Effector memory CD8-positive, alpha-beta T cell (primary cell): ENCODE data around the gene ZNF318.
"Not testable (repeated sequence)": the region's sequence is repeated elsewhere in the genome, so short reads cannot be mapped to it uniquely, and the experiment has no call there.

Source experiments
- ATAC-seq: fragments of 150-1000 bp; cut with Tn5 transposase; replicated peaks from 2 replicates; pipeline ENCODE4 v1.10.0; 2021; ENCODE audit warnings: mild to moderate bottlenecking, moderate library complexity
- DNase-seq, 3 experiments: peaks; one replicate each; pipeline ENCODE4 v3.0.0; 2021
- H3K27ac Mint-ChIP-seq, 2 donors: one replicate each; pipeline ENCODE4 v1.8.0; 2022; ENCODE audit warnings: mild to moderate bottlenecking in 2 of 2, mixed read lengths in 2 of 2, moderate library complexity in 2 of 2
- H3K27me3 Mint-ChIP-seq, 2 donors: one replicate each; pipeline ENCODE4 v1.8.0; 2022; ENCODE audit warnings: mixed read lengths in 2 of 2
- H3K36me3 Mint-ChIP-seq: one replicate; pipeline ENCODE4 v1.8.0; 2022; ENCODE audit warnings: mild to moderate bottlenecking, moderate library complexity, mixed read lengths; ENCODE audit not compliant: insufficient read depth
- H3K4me1 Mint-ChIP-seq, 2 donors: one replicate each; pipeline ENCODE4 v1.8.0; 2022; ENCODE audit warnings: low read depth in 2 of 2, mixed read lengths in 2 of 2
- H3K4me3 Mint-ChIP-seq, 2 donors: one replicate each; pipeline ENCODE4 v1.8.0; 2022; ENCODE audit warnings: mild to moderate bottlenecking in 2 of 2, mixed read lengths in 2 of 2, moderate library complexity in 2 of 2
- H3K9me3 Mint-ChIP-seq, 2 donors: one replicate each; pipeline ENCODE4 v1.8.0; 2022; ENCODE audit warnings: mixed read lengths in 2 of 2

ZNF318 gene

GRCh38 chr6:43310134-43310533, 59.3 kb downstream of the ZNF318 start:
- ATAC-seq (no peak), DNase-seq (no peak)
- Mint-ChIP-seq H3K9me3 (no peaks in the 10 kb centered on the region), H3K27ac (no peak overlapping the region), H3K4me3 (no peak overlapping the region), H3K27me3 (peaks cover 5 to 17% of the 10 kb centered on the region in 2 donors), H3K4me1 (peaks cover 6 to 7% of the 10 kb centered on the region in 2 donors), H3K36me3 (no peaks in the 10 kb centered on the region)

- peaks cover 6 to 7% of the 10 kb centered on the region in 2 donors for H3K4me1 Mint-ChIP-seq
- no peaks in the 10 kb centered on the region for H3K9me3 Mint-ChIP-seq
- peaks cover 5 to 17% of the 10 kb centered on the region in 2 donors for H3K27me3 Mint-ChIP-seq
- DNase-seq (no peak), ATAC-seq (no peak)
- peak overlapping the region; percentile 74 for H3K4me3 Mint-ChIP-seq
- no peaks in the 10 kb centered on the region for H3K36me3 Mint-ChIP-seq
- H3K27ac Mint-ChIP-seq = peak overlapping the region in 1 of 2 donors; percentile 87
Measured at GRCh38 chr6:43308990-43309477, 60.4 kb downstream of the ZNF318 start.

DNA sequence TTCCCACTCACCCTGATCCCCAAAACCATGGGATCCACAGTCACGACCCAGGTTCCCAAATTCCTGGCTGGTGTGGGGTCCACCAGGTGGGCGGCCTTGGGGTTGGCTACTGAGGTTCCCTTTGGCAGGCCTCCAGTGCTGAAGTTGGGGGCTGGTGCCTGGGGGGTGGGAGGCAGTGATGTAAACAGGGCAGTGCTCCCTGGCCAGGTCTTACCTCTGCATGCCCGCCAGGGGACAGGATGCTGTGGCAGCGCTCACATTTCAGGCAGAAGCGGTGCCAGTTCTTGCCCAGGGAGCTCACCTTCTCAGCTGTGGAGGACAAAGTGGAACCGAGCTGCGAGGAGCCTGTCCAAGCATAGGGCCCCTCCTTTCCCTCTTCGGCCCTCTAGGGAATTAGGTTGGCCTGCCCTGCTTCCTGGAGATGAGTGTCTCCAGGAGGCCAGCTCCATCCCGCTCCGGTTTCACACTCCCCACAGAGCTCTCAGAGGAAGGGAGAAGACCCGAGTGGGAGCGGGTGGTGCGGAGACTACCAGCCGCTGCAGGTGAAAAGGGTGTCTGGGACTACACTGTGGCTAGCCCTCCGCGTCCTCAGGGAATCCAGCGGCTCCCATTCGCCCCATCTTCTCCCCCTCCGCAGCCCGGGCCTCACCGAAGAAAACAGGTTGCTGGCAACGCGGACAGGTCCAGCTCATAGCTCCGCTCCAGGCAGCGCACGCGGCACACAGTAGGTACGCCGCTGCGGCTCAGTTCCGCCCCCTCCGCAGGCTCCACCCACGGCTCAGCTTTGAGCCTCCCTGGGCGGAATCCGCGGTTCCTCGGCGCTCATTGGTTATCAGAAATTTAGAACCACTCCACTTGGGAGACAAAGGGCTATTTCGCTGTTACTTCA, 61.1 kb downstream of the ZNF318 start, which contains the start of gene CRIP3:
TSS of gene CRIP3 (minus strand) at position 726 of the 889 bp plus-strand sequence. CDS start at position 692, 34 bp downstream.
- H3K36me3 Mint-ChIP-seq = no peaks in the 10 kb centered on the region
- peak; percentile 85 for ATAC-seq
- peak within 1 kb of the TSS in 1 of 2 donors; percentile 87 for H3K27ac Mint-ChIP-seq
- H3K27me3 Mint-ChIP-seq = peaks cover 5 to 17% of the 10 kb centered on the region in 2 donors
- peak; percentile 14 to 26 (median 25) for DNase-seq
- peaks cover 6 to 7% of the 10 kb centered on the region in 2 donors for H3K4me1 Mint-ChIP-seq
- H3K4me3 Mint-ChIP-seq = peak within 1 kb of the TSS; percentile 74
- no peaks in the 10 kb centered on the region for H3K9me3 Mint-ChIP-seq

DNA sequence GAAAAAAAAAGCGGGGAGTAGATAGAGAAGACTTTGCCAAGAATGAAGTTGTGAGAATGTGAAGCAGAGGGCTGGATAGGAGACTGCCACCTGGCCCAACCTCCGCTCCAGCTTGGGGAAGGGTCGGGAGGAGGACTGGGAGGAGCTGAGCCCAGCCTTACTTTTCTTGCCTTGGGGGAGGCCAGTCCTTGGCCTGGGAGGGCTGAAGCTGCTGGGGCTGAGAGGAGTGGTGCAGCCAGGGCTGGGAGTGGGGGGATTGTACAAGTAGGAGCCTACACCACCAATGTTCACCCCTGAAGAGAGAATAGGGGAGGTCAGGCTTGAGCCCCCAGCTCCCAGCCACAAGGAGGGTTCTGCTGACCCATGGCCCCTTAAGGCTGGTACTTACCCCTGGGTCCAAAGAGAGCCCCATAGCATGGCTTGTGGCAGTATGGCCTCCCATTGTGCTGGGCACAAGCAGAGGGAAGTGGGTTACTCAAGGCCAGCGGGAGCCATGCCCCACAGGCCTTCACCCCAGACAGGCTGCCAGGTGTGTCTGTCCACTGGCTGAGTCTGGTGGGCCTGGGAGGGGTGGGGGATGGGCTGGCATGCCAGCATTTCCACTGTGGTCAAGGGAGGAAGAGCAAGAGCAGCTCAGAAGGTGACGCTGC, 61.9 kb downstream of the ZNF318 start:
- Mint-ChIP-seq H3K4me3 (peak overlapping the region; percentile 4 to 57), H3K4me1 (peaks cover 6 to 7% of the 10 kb centered on the region in 2 donors), H3K27me3 (peaks cover 5 to 20% of the 10 kb centered on the region in 2 donors), H3K27ac (no peak overlapping the region), H3K9me3 (no peaks in the 10 kb centered on the region), H3K36me3 (no peaks in the 10 kb centered on the region)
- ATAC-seq (no peak), DNase-seq (no peak)

DNA sequence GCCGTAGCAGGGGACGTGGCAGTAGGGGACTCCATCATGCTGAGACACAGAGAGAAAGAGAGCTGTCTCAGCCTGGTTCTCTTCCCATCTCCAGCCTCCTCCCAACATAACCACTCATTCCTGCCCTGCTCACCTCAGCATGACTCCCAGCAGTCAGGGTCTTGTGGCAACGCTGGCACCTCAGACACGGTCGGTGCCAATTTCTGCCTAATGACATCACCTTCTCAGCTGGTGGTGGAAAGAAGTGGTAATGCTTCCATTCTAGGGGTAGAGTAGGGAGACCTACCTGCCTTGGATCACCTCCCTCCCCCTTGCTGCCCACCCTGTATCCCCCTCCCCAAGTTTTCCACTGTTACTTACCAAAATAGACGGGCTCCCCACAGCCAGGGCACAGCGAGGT, 63.4 kb downstream of the ZNF318 start:
- H3K27ac Mint-ChIP-seq = peak overlapping the region in 1 of 2 donors; percentile 39
- H3K4me3 Mint-ChIP-seq = no peak overlapping the region

GRCh38 chr6:43304882-43305281, 64.6 kb downstream of the ZNF318 start:
- Mint-ChIP-seq H3K36me3 (no peaks in the 10 kb centered on the region), H3K4me1 (peaks cover 6 to 7% of the 10 kb centered on the region in 2 donors), H3K4me3 (no peak overlapping the region), H3K27ac (no peak overlapping the region), H3K9me3 (no peaks in the 10 kb centered on the region), H3K27me3 (peaks cover 14 to 39% of the 10 kb centered on the region in 2 donors)
- DNase-seq = no peak
- ATAC-seq = no peak

More for the DNA sequence above, 63.4 kb downstream of the ZNF318 start:
- peaks cover 8 to 30% of the 10 kb centered on the region in 2 donors for H3K27me3 Mint-ChIP-seq
- ATAC-seq (no peak), DNase-seq (no peak)
- no peaks in the 10 kb centered on the region for H3K9me3 Mint-ChIP-seq
- H3K4me1 Mint-ChIP-seq = peaks cover 6 to 7% of the 10 kb centered on the region in 2 donors
- no peaks in the 10 kb centered on the region for H3K36me3 Mint-ChIP-seq

- DNase-seq = no peak
- H3K27ac Mint-ChIP-seq = no peak overlapping the region
- peaks cover 6 to 7% of the 10 kb centered on the region in 2 donors for H3K4me1 Mint-ChIP-seq
- peaks cover 17 to 44% of the 10 kb centered on the region in 2 donors for H3K27me3 Mint-ChIP-seq
- no peak overlapping the region for H3K4me3 Mint-ChIP-seq
- no peaks in the 10 kb centered on the region for H3K9me3 Mint-ChIP-seq
- no peaks in the 10 kb centered on the region for H3K36me3 Mint-ChIP-seq
- no peak for ATAC-seq
Measured at GRCh38 chr6:43304361-43304760, 65.1 kb downstream of the ZNF318 start.

GRCh38 chr6:43303751-43304331, 65.6 kb downstream of the ZNF318 start:
- ATAC-seq (no peak), DNase-seq (no peak)
- peaks cover 17 to 49% of the 10 kb centered on the region in 2 donors for H3K27me3 Mint-ChIP-seq
- no peaks in the 10 kb centered on the region for H3K9me3 Mint-ChIP-seq
- no peak overlapping the region for H3K27ac Mint-ChIP-seq
- no peak overlapping the region for H3K4me3 Mint-ChIP-seq
- peaks cover 6% of the 10 kb centered on the region in 2 donors for H3K4me1 Mint-ChIP-seq
- H3K36me3 Mint-ChIP-seq = no peaks in the 10 kb centered on the region

DNA sequence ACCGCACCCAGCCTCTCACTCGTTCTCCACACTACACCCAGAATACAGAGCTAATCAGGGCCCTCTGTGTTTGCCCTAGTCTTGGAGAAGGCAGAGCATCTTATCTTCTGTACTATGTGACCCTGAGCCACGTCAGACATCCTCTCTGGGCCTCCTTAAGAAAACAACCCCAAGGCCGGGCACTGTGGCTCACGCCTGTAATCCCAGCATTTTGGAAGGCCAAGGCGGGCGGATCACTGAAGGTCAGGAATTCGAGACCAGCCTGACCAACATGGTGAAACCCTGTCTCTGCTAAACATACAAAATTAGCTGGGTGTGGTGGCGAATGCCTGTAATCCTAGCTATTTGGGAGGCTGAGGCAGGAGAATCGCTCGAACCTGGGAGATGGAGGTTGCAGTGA, 66.4 kb downstream of the ZNF318 start:
- not testable (repeated sequence) for H3K27ac Mint-ChIP-seq, H3K4me1 Mint-ChIP-seq, H3K4me3 Mint-ChIP-seq, H3K36me3 Mint-ChIP-seq, H3K9me3 Mint-ChIP-seq, DNase-seq, ATAC-seq
- H3K27me3 Mint-ChIP-seq = peaks cover 17 to 52% of the 10 kb centered on the region in 2 donors

GRCh38 chr6:43302126-43302525, 67.3 kb downstream of the ZNF318 start:
- no peak for ATAC-seq
- no peaks in the 10 kb centered on the region for H3K36me3 Mint-ChIP-seq
- H3K4me3 Mint-ChIP-seq = no peak overlapping the region
- no peak overlapping the region for H3K27ac Mint-ChIP-seq
- H3K27me3 Mint-ChIP-seq = peaks cover 14 to 52% of the 10 kb centered on the region in 2 donors
- no peak for DNase-seq
- H3K4me1 Mint-ChIP-seq = no peaks in the 10 kb centered on the region
- H3K9me3 Mint-ChIP-seq = no peaks in the 10 kb centered on the region

DNA sequence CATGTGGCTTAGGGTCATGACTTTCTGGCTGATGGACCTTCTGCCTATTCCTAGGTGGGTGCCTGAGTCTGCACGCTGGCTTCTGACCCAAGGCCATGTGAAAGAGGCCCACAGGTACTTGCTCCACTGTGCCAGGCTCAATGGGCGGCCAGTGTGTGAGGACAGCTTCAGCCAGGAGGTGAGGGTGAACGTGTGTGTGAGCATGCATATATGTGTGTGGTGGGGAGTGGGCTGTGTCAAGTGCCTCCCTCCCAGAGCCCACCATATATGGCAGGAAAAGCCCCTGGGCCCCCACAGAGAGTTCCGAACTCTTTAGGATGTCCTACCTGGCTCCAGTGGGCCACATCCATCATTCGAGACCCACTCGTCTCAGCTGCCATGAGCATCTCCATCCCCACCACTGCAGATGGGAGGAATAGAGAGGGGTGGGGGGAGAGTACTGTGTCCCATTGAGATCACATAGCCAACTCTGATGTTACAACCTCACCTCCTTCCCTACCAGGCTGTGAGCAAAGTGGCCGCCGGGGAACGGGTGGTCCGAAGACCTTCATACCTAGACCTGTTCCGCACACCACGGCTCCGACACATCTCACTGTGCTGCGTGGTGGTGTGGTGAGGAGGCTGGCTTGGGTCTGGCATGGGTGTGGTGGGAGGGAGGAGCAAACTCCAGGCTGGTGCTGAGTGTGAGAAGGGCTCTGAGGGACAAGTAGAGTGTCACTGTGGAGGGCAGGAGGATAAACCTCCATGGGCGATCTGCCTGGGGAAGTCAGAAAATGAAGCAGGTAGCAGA, 68.2 kb downstream of the ZNF318 start:
- ATAC-seq (no peak), DNase-seq (no peak)
- Mint-ChIP-seq H3K4me3 (no peak overlapping the region), H3K27ac (no peak overlapping the region), H3K4me1 (no peaks in the 10 kb centered on the region), H3K36me3 (no peaks in the 10 kb centered on the region), H3K27me3 (peaks cover 12 to 44% of the 10 kb centered on the region in 2 donors), H3K9me3 (no peaks in the 10 kb centered on the region)

- H3K27ac Mint-ChIP-seq = no peak overlapping the region
- ATAC-seq (no peak), DNase-seq (no peak)
- H3K9me3 Mint-ChIP-seq = no peaks in the 10 kb centered on the region
- no peaks in the 10 kb centered on the region for H3K36me3 Mint-ChIP-seq
- peaks cover 12 to 43% of the 10 kb centered on the region in 2 donors for H3K27me3 Mint-ChIP-seq
- no peaks in the 10 kb centered on the region for H3K4me1 Mint-ChIP-seq
- H3K4me3 Mint-ChIP-seq = no peak overlapping the region
Measured at GRCh38 chr6:43299338-43300293, 69.8 kb downstream of the ZNF318 start.
